Testis (tissue), 3 donors: ENCODE data around the gene CCDC167. TPM values are rescaled to one million over a fixed set of nuclear protein-coding genes. Genes with fewer than 3 reads are reported as not detected.

Experiments used
- DNase-seq: peaks from one replicate; pipeline ENCODE4 v3.0.0-alpha.2; 2019
- H3K27ac ChIP-seq, 2 donors: fragments of 200-600 bp; sonication (generic); one replicate each; pipeline ENCODE4 v1.5.1; 2019
- H3K27me3 ChIP-seq: fragments of 200-600 bp; sonication (generic); one replicate; pipeline ENCODE4 v1.5.1; 2019
- H3K36me3 ChIP-seq: fragments of 200-600 bp; sonication (generic); one replicate; pipeline ENCODE4 v1.5.1; 2017; ENCODE audit warnings: low read depth; ENCODE audit errors: missing control alignments
- H3K4me1 ChIP-seq: fragments of 200-600 bp; sonication (generic); one replicate; pipeline ENCODE4 v1.5.1; 2019
- H3K4me3 ChIP-seq, 2 donors: fragments of 200-600 bp; sonication (generic); one replicate each; pipeline ENCODE4 v1.5.1; 2017 to 2019
- H3K9me3 ChIP-seq: fragments of 200-600 bp; sonication (generic); one replicate; pipeline ENCODE4 v1.5.1; 2017
- POLR2A ChIP-seq: fragments of 450-650 bp; IDR thresholded peaks from one replicate; pipeline ENCODE4 v1.6.1; 2017; ENCODE audit warnings: antibody characterized with exemption, mild to moderate bottlenecking, moderate library complexity
- WGBS, 2 donors: methylation state at CpG; one replicate each; pipeline ENCODE4 v1.1.5; 2018; 5-methylcytosine and 5-hydroxymethylcytosine counted together
- intact Hi-C: fragments of 100-400 bp; cut with DNase I; formaldehyde crosslinking; loops from one replicate; pipeline ENCODE4 v1.15.1; 2023; ENCODE audit warnings: low total_unique reads
- polyA plus RNA-seq: library from polyadenylated mRNA; stranded (reverse); fragments of 350-450 nt; fragmentation: Illumina TruSeq; extraction: RNeasy Lipid Tissue Mini Kit (QIAGEN cat#74804); gene quantifications from one replicate; pipeline ENCODE4 v1.2.3, GENCODE V29; 2014; ENCODE audit warnings: low read depth, low replicate concordance; ENCODE audit not compliant: insufficient read depth
- total RNA-seq, 2 donors: library from RNA; depleted of rRNA; stranded (reverse); fragments of >200 nt; gene quantifications; one replicate each; pipeline ENCODE4 v1.2.3, GENCODE V29; 2016
- TF ChIP-seq, protein P1 (sequence below), 3 experiments: fragments of 450-650 bp in 2 of 3; fragments of 200-600 bp in 1 of 3; sonication (generic) in 1 of 3; IDR thresholded peaks; one replicate each; pipeline ENCODE4 v1.5.1; 2016 to 2019; ENCODE audit warnings: antibody characterized with exemption in 3 of 3, mild to moderate bottlenecking in 2 of 3, moderate library complexity in 1 of 3

CCDC167 gene
- total and polyA plus RNA-seq, 3 donors from 2014 or later: 65.2 to 73.5 (median 65.4) TPM

DNA sequence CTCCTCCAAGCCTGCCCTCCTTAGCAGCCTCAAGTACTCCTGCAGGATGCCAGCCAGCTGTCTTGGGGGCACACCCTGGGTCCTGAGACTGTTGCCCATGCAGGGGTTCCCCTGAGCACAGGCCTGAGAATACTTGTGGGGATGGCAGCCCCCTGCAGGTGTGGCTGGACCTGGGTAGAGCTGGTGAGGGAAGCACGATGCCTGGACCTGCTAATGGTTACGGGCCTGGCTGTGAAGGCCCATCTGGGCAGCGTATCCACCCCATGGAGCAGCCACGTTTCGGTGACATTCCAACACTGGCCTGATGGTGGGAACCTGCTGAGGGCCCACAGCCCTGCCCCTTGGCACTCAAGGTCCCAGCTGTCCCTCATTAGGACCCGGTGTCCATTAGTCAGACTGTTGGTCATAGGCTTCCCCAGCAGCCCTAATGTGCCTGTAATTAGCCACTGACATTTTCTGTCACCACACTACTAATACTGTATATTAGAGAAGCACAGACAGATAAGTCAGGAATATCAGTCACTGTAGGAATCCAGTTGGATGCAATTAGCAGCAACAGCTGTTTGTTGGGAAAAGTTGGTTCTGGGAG, 20.3 kb downstream of the CCDC167 start:
- no peak for DNase-seq
- TF ChIP-seq POLR2A: no peak
- TF ChIP-seq, protein P1, sequence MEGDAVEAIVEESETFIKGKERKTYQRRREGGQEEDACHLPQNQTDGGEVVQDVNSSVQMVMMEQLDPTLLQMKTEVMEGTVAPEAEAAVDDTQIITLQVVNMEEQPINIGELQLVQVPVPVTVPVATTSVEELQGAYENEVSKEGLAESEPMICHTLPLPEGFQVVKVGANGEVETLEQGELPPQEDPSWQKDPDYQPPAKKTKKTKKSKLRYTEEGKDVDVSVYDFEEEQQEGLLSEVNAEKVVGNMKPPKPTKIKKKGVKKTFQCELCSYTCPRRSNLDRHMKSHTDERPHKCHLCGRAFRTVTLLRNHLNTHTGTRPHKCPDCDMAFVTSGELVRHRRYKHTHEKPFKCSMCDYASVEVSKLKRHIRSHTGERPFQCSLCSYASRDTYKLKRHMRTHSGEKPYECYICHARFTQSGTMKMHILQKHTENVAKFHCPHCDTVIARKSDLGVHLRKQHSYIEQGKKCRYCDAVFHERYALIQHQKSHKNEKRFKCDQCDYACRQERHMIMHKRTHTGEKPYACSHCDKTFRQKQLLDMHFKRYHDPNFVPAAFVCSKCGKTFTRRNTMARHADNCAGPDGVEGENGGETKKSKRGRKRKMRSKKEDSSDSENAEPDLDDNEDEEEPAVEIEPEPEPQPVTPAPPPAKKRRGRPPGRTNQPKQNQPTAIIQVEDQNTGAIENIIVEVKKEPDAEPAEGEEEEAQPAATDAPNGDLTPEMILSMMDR (IDR thresholded peaks at IDR 0.05): no peak
- Histone ChIP-seq H3K36me3 (no peaks in the 10 kb centered on the region), H3K27me3 (no peaks in the 10 kb centered on the region), H3K4me3 (no peak overlapping the region), H3K27ac (no peak overlapping the region), H3K9me3 (no peaks in the 10 kb centered on the region), H3K4me1 (peaks cover 9% of the 10 kb centered on the region)
- intact Hi-C loops: no loop called here
- WGBS, 2 donors: 50 to 86% methylated on average over 1 to 6 of the region's 6 CpGs

DNA sequence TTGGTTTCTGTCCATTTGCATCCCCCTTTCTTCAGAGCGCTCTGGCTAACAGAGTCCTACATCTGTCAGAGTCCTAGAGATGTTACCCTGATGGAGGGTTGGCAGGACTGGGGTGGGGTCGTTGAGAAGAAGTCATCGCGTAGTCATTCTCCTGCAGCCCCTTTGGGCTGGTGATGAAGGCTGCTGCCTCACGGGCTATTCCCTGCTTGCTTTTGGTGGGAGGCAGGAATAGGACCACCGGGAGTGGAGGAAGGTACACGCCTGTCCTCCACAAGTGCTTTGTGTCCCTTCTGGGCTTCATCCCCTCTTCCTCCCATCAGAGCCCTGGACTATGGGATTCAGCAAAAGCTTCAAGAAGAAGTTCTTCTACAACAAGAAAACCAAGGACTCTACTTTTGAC, 20.9 kb downstream of the CCDC167 start:
- Histone ChIP-seq H3K4me1 (peaks cover 9% of the 10 kb centered on the region), H3K9me3 (no peaks in the 10 kb centered on the region), H3K27me3 (no peaks in the 10 kb centered on the region), H3K4me3 (no peak overlapping the region), H3K27ac (no peak overlapping the region), H3K36me3 (no peaks in the 10 kb centered on the region)
- 97% methylated on average over 5 to 7 of the region's 7 CpGs for WGBS, 2 donors
- intact Hi-C loops: no loop called here
- TF ChIP-seq POLR2A: no peak
- TF ChIP-seq, protein P1 (IDR thresholded peaks at IDR 0.05): no peak
- DNase-seq: no peak

- no peak for DNase-seq
- TF ChIP-seq, protein P1 (IDR thresholded peaks at IDR 0.05): no peak
- TF ChIP-seq POLR2A: no peak
- H3K4me1 ChIP-seq: peaks cover 12% of the 10 kb centered on the region
- no peaks in the 10 kb centered on the region for H3K27me3 ChIP-seq
- H3K27ac ChIP-seq: no peak overlapping the region
- 80 to 85% methylated on average over 17 to 18 of the region's 18 CpGs for WGBS, 2 donors
- no peak overlapping the region for H3K4me3 ChIP-seq
- no peaks in the 10 kb centered on the region for H3K36me3 ChIP-seq
- intact Hi-C loops: no loop called here
- no peaks in the 10 kb centered on the region for H3K9me3 ChIP-seq
Measured at GRCh38 chr6:37477656-37478435, 21.8 kb downstream of the CCDC167 start.

GRCh38 chr6:37477191-37477590, 22.5 kb downstream of the CCDC167 start:
- Histone ChIP-seq H3K27ac (no peak overlapping the region), H3K9me3 (no peaks in the 10 kb centered on the region), H3K36me3 (no peaks in the 10 kb centered on the region), H3K27me3 (no peaks in the 10 kb centered on the region), H3K4me3 (no peak overlapping the region), H3K4me1 (peaks cover 13% of the 10 kb centered on the region)
- no peak for DNase-seq
- 34 to 44% methylated on average over 2 to 3 of the region's 3 CpGs for WGBS, 2 donors
- intact Hi-C loops: no loop called here
- TF ChIP-seq, protein P1 (IDR thresholded peaks at IDR 0.05): no peak
- no peak for TF ChIP-seq POLR2A
